Right lung (tissue), 5 donors: Measurements from ENCODE around the gene SNX14. TPM values are rescaled to one million over a fixed set of nuclear protein-coding genes. Genes with fewer than 3 reads are reported as not detected.

Experiments used
- DNase-seq, 2 donors: peaks; one replicate each; pipeline ENCODE4 v3.0.0-alpha.2; 2013
- polyA plus RNA-seq, 5 donors: library from polyadenylated mRNA; unstranded; fragments of 120-200 nt; gene quantifications; one replicate each; pipeline versions ENCODE4 v1.2.1 to v1.2.3, GENCODE V29; 2013; ENCODE audit warnings: inconsistent platforms in 1 of 5, low replicate concordance in 1 of 5; ENCODE audit not compliant: insufficient read length in 5 of 5, insufficient read depth in 1 of 5

Gene SNX14
- polyA plus RNA-seq, 5 donors, result 95.7 to 153 (median 132) TPM

GRCh38 chr6:85468326-85468725, 125.3 kb downstream of the SNX14 start:
- no peak for DNase-seq

- no peak for DNase-seq
Observed at GRCh38 chr6:85465762-85466161, 127.9 kb downstream of the SNX14 start.

DNA sequence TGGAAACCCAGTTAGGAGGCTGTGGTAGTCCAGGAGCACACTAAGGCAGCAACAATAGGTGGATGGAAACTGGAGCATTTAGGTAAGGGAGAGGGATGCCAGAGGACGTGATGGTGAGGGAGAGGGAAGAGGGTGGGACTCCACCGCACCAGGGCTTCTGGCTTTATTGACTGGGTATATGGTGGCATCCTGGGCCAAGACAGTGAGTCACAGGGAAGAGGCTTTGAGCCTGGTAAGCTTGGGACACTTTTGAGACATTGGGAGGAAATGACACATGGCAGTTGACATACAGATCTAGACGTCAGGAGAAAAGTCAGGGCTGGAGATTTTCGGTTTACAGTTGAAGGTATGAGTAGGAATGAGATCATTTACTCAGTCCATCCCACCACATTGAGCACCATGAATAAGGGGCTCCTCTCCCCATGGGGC, 128.9 kb downstream of the SNX14 start:
- no peak for DNase-seq

DNA sequence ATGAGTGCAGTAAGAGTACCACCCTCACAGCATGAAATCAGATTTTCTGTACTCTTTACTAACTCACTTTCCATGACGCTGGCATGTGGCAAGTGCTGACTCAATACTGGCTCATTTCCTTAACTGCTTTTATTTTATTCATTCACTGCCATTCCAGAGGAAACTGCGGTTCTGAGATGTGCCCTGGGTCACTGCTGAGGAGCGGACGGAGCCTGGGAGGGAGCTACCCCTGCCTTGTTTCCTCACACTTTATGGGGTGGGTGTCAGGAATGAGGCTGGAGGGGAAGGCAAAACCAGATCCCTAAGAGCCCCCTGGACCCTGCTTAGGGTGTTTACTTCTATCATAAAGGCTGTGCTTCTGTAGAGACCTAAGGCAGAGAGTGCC, 129.4 kb downstream of the SNX14 start:
- no peak for DNase-seq

GRCh38 chr6:85463621-85464259, 129.9 kb downstream of the SNX14 start:
- no peak for DNase-seq

GRCh38 chr6:85462673-85463072, 131.0 kb downstream of the SNX14 start:
- DNase-seq, result no peak

GRCh38 chr6:85461798-85462170, 131.9 kb downstream of the SNX14 start:
- no peak for DNase-seq

- no peak for DNase-seq
Observed at GRCh38 chr6:85460921-85461797, 132.5 kb downstream of the SNX14 start.

- DNase-seq, result no peak
Observed at GRCh38 chr6:85460154-85460920, 133.3 kb downstream of the SNX14 start.

GRCh38 chr6:85459224-85459901, 134.3 kb downstream of the SNX14 start:
- DNase-seq, result no peak

GRCh38 chr6:85458782-85459181, 134.9 kb downstream of the SNX14 start:
- DNase-seq, result no peak

DNA sequence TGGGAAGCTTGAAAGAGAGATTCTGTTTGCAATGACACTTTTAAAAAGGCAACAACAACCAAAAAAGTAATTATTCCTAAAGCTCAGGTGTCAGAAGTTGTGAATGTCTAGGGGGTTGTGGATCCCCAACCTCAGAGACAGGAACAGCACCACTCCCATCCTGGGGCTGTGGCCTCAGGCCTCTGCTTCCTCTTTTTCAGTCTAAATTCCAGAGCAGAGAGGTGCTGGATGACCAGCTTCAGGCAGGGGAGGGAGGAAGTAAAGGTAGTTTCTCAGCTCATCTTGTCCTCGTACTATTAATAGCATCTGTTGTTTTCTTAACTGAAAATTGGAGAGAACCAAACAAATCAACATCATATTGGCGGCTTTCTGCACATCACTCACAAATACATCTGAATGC, 135.5 kb downstream of the SNX14 start:
- DNase-seq, result no peak

GRCh38 chr6:85456782-85457181, 136.9 kb downstream of the SNX14 start:
- DNase-seq, result no peak

Other genes with a start within 250 kb of the SNX14 start
- gene NT5E, start 143.8 kb downstream of the SNX14 start, polyA plus RNA-seq, result 10 to 100 TPM; 13.2 to 16.7 (median 13.4) TPM
- gene SYNCRIP, start 49.0 kb upstream of the SNX14 start, polyA plus RNA-seq, result 100 to 1,000 TPM; 127 to 199 (median 164) TPM